AG08396 (cell line): ENCODE measurements around the gene KLHL5.
"Not testable (repeated sequence)": the region's sequence is repeated elsewhere in the genome, so short reads cannot be mapped to it uniquely, and the experiment has no call there.

ENCODE experiments used
- DNase-seq: peaks from one replicate; pipeline ENCODE4 v3.0.0; 2012; ENCODE audit warnings: low spot score, mixed read lengths

Gene KLHL5

DNA sequence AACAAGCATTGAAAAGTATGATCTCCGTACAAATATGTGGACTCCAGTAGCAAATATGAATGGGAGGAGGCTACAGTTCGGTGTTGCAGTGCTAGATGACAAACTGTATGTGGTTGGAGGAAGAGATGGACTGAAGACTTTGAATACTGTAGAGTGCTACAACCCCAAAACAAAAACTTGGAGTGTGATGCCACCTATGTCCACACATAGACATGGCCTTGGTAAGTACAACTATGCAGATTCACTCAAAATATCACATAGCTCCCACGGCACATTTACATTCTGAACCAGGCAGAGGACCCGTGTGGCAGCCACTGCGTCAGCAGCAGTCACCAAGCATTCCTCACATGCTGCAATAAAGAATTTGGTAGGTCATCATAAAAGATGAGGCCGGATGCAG lies 41.3 kb downstream of the KLHL5 start:
- no peak for DNase-seq

GRCh38 chr4:39104255-39104654 lies 42.2 kb downstream of the KLHL5 start:
- no peak for DNase-seq

GRCh38 chr4:39106011-39106410 lies 44.0 kb downstream of the KLHL5 start:
- DNase-seq: no peak

GRCh38 chr4:39114436-39114835 lies 52.4 kb downstream of the KLHL5 start:
- peak; percentile 12 for DNase-seq

DNA sequence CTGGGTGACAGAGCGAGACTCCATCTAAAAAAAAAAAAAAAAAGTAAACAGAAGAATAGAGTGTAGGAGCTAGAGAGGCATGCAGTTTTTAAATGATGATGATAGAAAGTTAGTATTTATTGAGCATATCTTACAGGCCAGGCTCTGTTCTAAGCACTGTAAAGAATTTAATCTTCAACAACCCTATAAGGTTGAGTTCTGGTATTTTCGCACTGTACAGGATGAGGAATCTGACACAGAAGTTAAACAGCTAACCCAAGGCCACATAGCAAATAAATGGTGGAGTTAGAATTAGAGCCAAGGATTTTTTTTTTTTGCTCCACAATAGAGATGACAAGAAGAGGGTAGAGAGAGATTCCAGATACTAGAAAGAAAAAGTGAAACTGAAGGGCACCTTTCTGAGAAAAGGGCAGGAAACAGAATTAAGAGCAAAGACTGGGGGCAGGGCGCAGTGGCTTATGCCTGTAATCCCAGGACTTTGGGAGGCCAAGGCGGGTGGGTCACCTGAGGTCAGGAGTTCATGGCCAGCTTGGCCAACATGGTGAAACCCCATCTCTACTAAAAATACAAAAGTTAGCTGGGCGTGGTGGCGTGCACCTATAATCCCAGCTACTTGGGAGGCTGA lies 56.1 kb downstream of the KLHL5 start:
- no peak for DNase-seq

DNA sequence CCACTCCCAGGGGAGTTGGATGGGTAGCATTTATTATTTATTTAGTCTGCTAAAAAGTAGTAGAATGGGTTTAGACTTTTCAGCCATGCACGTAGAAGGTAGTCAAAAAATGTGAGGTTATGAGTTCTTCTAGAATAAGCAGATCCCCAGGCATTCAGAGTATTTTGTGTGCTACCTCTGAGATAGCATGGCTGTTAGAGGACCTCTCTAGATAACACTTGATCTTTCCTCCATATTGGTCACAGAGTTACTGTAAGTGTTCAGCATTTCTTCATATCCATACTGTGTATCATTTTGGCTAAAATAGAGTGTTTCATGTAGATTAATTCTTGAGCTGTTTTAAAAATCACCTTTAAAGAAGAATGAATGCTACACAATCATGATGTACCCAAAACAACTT lies 58.4 kb downstream of the KLHL5 start:
- DNase-seq: no peak

- no peak for DNase-seq
These were observed 63.0 kb downstream of the KLHL5 start for GRCh38 chr4:39124885-39125599.

GRCh38 chr4:39125600-39125985 lies 63.6 kb downstream of the KLHL5 start:
- DNase-seq: no peak

DNA sequence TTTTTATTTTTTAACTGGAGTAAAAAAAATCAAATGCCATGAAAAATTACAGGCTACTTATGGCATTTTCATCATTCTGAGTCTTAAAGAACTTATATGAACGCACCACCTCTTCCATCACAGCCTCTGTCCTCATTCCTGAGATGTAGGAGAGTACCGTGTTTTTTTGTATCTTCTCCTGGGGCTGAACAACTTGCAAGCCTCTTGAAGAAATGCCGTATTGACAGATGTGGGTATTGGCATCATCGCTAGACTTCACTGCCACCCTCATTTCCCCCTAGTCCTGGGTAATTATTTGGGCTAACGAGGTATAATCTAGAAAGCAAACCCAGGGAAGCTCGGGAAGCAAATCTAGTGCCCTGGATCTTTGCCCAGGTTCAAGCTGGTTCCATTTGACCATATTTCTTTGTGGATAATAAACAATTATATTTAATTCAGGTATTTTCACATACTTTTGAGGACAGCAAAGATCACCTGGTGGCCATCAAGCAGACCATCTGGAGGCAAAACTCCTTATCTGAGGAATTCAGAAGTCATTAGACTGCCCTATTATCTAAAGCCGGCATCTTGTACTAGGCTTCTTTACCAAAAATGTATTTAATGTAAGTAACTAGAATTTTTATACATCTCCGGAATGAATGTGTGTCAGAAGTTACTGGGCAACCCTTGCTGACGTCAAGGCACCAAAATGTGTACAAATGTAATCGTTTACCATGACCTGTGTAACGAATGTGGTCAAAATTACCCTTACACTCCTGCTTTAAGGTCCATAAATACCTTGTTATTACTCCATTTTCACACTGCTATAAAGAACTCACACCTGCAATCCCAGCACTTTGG lies 64.4 kb downstream of the KLHL5 start:
- DNase-seq: no peak

- no peak for DNase-seq
These were observed 71.6 kb downstream of the KLHL5 start for GRCh38 chr4:39133623-39134022.

DNA sequence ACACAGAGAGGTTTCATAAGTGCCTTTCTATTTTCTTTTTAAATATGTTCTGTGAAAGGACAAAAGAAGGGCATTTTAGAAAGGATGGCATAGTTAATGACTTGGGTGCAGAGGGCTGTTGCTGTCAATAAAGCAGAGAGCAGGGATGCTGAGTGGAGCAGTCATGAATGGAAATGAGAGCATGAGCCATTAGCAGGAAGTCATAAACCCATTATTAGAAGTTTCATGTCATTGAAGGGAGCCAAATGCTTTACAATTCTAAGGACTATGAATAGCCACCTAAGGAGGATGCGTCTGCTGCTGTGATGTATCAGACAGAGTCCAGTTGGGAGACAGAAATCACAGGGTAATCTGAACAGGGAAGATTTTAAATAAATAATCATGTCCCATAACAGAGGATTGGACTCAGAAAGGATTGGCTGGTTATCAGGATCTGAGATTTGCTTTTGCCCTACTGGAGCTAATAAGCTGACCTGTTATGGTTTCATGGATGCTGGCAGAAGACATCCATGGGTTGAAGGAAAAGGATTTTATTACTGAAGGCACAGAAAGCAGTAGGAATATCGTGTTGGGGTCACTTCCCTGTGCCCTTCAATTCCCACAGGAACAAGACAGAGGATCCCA lies 72.8 kb downstream of the KLHL5 start:
- DNase-seq: no peak

- DNase-seq: not testable (repeated sequence)
These were observed 76.2 kb downstream of the KLHL5 start for GRCh38 chr4:39138227-39138626.

DNA sequence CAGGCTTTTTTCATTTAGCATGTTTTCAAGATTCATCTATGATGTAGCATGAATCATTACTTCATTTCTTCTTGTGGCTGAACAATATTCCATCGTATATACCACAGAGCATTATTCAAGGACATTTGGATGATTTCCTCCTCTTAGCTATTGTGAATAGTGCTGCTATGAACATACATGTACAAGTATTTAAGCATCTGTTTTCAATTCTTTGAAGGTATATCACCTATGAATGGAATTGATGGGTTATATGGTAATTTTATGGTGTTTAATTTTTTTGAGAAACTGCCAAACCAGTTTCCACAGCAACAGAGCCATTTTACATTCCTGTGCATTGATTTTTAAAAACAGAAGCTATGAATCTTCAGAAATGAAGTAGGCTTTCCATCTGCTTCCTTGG lies 84.2 kb downstream of the KLHL5 start:
- DNase-seq: no peak

- DNase-seq: no peak
These were observed 92.0 kb downstream of the KLHL5 start for GRCh38 chr4:39154009-39154408.

GRCh38 chr4:39157520-39157919 lies 95.5 kb downstream of the KLHL5 start:
- no peak for DNase-seq

DNA sequence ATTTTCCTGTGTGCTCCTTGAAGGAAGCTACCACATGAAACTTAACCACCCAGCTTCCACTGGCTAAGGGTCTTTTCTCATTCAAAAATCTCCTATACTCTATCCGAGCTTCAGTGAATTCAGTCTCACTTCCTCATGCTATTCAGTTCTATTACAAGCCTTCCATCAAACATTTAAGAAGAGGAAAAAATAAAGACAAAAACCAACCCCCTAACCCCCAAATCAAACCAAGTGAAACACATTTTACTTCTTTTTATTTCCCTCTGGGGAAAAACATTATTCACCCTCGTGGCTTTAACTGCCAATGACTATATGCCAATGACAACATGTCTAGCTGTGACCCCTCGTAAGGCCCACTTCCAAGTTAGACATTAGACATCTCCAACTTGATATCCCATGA lies 104.1 kb downstream of the KLHL5 start:
- DNase-seq: no peak

DNA sequence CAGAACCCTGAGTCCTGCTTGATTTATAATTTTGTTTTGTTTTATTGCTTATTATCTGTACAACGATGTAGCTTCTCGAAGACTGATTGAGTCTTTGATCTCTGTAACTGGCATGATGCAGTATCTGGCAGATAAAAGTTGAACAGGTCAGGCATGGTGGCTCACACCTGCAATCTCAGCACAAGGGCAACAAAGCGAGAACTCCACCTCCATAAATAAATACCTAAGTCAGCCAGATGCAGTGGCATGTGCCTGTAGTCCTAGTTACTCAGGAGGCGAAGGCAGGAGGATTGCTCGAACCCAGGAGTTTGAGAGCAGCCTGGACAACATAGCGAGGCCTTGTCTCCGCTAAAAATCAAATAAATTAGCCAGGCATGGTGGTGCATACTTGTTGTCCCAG lies 104.6 kb downstream of the KLHL5 start:
- DNase-seq: no peak

- no peak for DNase-seq
These were observed 107.4 kb downstream of the KLHL5 start for GRCh38 chr4:39169426-39169825.

- DNase-seq: no peak
These were observed 108.3 kb downstream of the KLHL5 start for GRCh38 chr4:39170301-39170700.
